ENCODE data around the gene SERAC1. TPM values are rescaled to one million over a fixed set of nuclear protein-coding genes. Genes with fewer than 3 reads are reported as not detected.

Gene SERAC1
- total and polyA plus RNA-seq, 10 of the 15 experiments (the other 5 are each of a cell fraction or from before 2014, with no cell fraction given) = 0.76 to 2.9 (median 2.2) TPM

DNA sequence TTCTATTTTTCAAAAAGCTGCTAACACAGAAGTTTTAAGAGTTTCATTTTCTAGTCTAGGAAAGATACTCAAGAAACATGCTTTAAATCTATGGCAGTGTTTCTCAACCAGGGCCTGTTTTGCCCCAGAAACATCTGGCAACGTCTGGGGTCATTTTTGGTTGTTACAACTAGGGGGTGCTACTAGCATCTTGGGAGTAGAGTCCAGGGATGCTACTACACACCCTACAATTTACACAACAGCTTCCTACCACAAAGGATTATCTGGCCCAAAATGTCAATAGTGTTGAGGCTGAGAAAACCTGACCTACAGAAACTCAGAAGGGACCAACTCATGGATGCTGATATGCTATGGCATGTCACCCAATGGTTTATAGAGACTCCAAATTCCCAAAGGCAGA lies 24.4 kb downstream of the SERAC1 start:
- FAIRE-seq = no peak

More for the DNA sequence above, 24.4 kb downstream of the SERAC1 start:
- no peaks in the 10 kb centered on the region for H3K79me2 ChIP-seq (ENCODE audit: control insufficient read depth, insufficient read depth, low read length)
- H3K4me2 ChIP-seq (ENCODE audit: control insufficient read depth, insufficient read depth) = no peak overlapping the region
- ATAC-seq = peak; percentile 63
- BruUV-seq (replicated peaks) = no TSS peak
- no peaks in the 10 kb centered on the region for H3K27me3 ChIP-seq (replicated peaks in 1 of 2; ENCODE audit: control insufficient read depth in 2 of 2, insufficient read depth in 2 of 2, low read length in 1 of 2)
- H4K20me1 ChIP-seq (ENCODE audit: control insufficient read depth, insufficient read depth) = no peaks in the 10 kb centered on the region
- SMC1A ChIA-PET (ENCODE audit: uncharacterized antibody, unreplicated experiment) = interaction anchor here (0.7 to 1.1 kb wide), 3 partner anchors 16 to 61 kb away, joined by 3 read pairs; no protein-coding TSS in a partner anchor
- CTCF ChIA-PET = interaction anchor here (0.5 to 3.0 kb wide), 7 partner anchors 10 to 69 kb away, joined by 3 to 16 read pairs (median 3); no protein-coding TSS in a partner anchor
- no peak overlapping the region for H3K9ac ChIP-seq (ENCODE audit: control insufficient read depth, insufficient read depth, low read length)
- intact Hi-C loops (cut with micrococcal nuclease; ENCODE audit: unreplicated experiment) = no loop called here
- no peaks in the 10 kb centered on the region for H3K9me3 ChIP-seq (replicated peaks; ENCODE audit: control insufficient read depth, insufficient read depth, low read length)
- 5% methylated on average over 1 of the region's 1 CpG for WGBS (ENCODE audit: insufficient coverage, insufficient replicate concordance, low lambda C conversion rate, missing lambda C conversion rate)
- no peak overlapping the region for H3K27ac ChIP-seq (ENCODE audit: control insufficient read depth, insufficient read depth)
- TF ChIP-seq, protein P1, sequence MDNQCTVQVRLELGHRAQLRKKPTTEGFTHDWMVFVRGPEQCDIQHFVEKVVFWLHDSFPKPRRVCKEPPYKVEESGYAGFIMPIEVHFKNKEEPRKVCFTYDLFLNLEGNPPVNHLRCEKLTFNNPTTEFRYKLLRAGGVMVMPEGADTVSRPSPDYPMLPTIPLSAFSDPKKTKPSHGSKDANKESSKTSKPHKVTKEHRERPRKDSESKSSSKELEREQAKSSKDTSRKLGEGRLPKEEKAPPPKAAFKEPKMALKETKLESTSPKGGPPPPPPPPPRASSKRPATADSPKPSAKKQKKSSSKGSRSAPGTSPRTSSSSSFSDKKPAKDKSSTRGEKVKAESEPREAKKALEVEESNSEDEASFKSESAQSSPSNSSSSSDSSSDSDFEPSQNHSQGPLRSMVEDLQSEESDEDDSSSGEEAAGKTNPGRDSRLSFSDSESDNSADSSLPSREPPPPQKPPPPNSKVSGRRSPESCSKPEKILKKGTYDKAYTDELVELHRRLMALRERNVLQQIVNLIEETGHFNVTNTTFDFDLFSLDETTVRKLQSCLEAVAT (IDR thresholded peaks at IDR 0.05) = no peak
- TF ChIP-seq FOXK2 (IDR thresholded peaks at IDR 0.05) = no peak
- TF ChIP-seq, protein P2, sequence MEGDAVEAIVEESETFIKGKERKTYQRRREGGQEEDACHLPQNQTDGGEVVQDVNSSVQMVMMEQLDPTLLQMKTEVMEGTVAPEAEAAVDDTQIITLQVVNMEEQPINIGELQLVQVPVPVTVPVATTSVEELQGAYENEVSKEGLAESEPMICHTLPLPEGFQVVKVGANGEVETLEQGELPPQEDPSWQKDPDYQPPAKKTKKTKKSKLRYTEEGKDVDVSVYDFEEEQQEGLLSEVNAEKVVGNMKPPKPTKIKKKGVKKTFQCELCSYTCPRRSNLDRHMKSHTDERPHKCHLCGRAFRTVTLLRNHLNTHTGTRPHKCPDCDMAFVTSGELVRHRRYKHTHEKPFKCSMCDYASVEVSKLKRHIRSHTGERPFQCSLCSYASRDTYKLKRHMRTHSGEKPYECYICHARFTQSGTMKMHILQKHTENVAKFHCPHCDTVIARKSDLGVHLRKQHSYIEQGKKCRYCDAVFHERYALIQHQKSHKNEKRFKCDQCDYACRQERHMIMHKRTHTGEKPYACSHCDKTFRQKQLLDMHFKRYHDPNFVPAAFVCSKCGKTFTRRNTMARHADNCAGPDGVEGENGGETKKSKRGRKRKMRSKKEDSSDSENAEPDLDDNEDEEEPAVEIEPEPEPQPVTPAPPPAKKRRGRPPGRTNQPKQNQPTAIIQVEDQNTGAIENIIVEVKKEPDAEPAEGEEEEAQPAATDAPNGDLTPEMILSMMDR (IDR thresholded peaks at IDR 0.05 in 2 of 3, conservative IDR thresholded peaks at IDR 0.05 in 1 of 3; ENCODE audit: control insufficient read depth in 2 of 3, extremely low read depth in 1 of 3, insufficient read depth in 1 of 3, low read depth in 3 of 3, low read length in 3 of 3) = peak; percentile 32 to 36 (median 36); a peak in 3 of 6 replicates
- H2AFZ ChIP-seq (ENCODE audit: control insufficient read depth, low read depth, low read length) = no peak overlapping the region
- RAD21 ChIA-PET (ENCODE audit: unreplicated experiment) = no interaction called here
- POLR2A ChIA-PET = no interaction called here
- no peaks in the 10 kb centered on the region for H3K4me1 ChIP-seq (ENCODE audit: control insufficient read depth, insufficient read depth, low read length)
- no peak for DNase-seq (ENCODE audit: low read depth, low spot score)
- H3K4me3 ChIP-seq = no peak overlapping the region
- H3K36me3 ChIP-seq (ENCODE audit: control insufficient read depth in 2 of 2, insufficient read depth in 2 of 2, low read length in 1 of 2) = no peaks in the 10 kb centered on the region; a peak in 1 of 4 replicates
- in situ Hi-C loops (cut with MboI) = no loop called here

All from GM12878 (cell line).